ENCODE results near the gene GFPT2.

GRCh38 chr5:180349391-180349790, 3.7 kb downstream of the GFPT2 start:
- no peak for TF ChIP-seq ZNF644 (tag; IDR thresholded peaks at IDR 0.05; ENCODE audit: low read depth)
- no peak for TF ChIP-seq SMC3 (conservative IDR thresholded peaks at IDR 0.05; ENCODE audit: insufficient read depth, low read depth, low read length)
- no peak for TF ChIP-seq ZNF778 (CRISPR knock-in tag; IDR thresholded peaks at IDR 0.05)
- TF ChIP-seq NONO (IDR thresholded peaks at IDR 0.05; ENCODE audit: low read depth in 2 of 2, low read length in 1 of 2): no peak
- no peak for TF ChIP-seq ZNF143 (CRISPR knock-in tag; IDR thresholded peaks at IDR 0.05)
- TF ChIP-seq CTCF (IDR thresholded peaks at IDR 0.05 in 2 of 3, conservative IDR thresholded peaks at IDR 0.05 in 1 of 3; ENCODE audit: insufficient read depth in 2 of 3, low read depth in 1 of 3, low read length in 3 of 3): no peak

All from K562 (cell line).